ENCODE results near the gene STON2. TPM values are rescaled to one million over a fixed set of nuclear protein-coding genes. Genes with fewer than 3 reads are reported as not detected.
"Not testable (repeated sequence)": the region's sequence is repeated elsewhere in the genome, so short reads cannot be mapped to it uniquely, and the experiment has no call there.

The STON2 gene
- polyA plus RNA-seq, 2 of the 4 experiments (the other 2 are of a cell fraction): 0.53 to 1.3 TPM

DNA sequence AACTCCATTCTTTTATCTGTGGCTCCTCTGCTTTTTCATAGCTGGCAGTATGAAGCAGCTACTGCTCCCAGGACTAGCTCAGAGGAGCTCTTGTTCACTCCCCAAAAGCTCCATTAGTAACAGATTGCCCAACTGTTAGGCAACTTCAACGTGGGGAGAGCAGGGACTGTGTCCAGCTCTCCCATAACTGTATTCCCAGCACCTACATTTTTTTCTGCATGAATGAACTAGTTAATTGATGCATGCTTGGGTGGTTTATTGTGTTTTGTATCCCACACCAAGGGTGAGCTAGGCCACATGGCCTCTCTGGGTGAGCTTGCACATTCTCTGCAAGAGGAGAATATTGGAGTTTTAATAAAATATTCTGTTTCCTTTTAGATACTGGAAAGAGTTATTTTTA lies 15.2 kb downstream of the STON2 start:
- ATAC-seq: no peak
- WGBS (ENCODE audit: missing lambda C conversion rate): 0% methylated on average over 1 of the region's 1 CpG
- H3K9me3 ChIP-seq: no peaks in the 10 kb centered on the region
- ChIA-PET CTCF (interaction anchor here (0.7 to 1.0 kb wide), 2 partner anchors 18 to 40 kb away, joined by 3 to 4 read pairs; no protein-coding TSS in a partner anchor), POLR2A (no interaction called here)
- H3K27ac ChIP-seq: no peak overlapping the region
- no peak for TF ChIP-seq CEBPB (IDR thresholded peaks at IDR 0.05)
- TF ChIP-seq PHF8 (IDR thresholded peaks at IDR 0.05; ENCODE audit: borderline replicate concordance, low read depth): no peak
- no peak for TF ChIP-seq ZSCAN20 (CRISPR knock-in tag; IDR thresholded peaks at IDR 0.05)
- TF ChIP-seq RAD21 (conservative IDR thresholded peaks at IDR 0.05 in 1 of 2, IDR thresholded peaks at IDR 0.05 in 1 of 2): no peak
- TF ChIP-seq RCOR1 (IDR thresholded peaks at IDR 0.05; ENCODE audit: low read depth, low read length): no peak
- DNase-seq (ENCODE audit: low read depth in 1 of 2, low spot score in 1 of 2): no peak
- no peak for FAIRE-seq
- H3K4me1 ChIP-seq: no peaks in the 10 kb centered on the region
- no peak overlapping the region for H3K4me3 ChIP-seq
- no peak overlapping the region for H3K4me2 ChIP-seq

DNA sequence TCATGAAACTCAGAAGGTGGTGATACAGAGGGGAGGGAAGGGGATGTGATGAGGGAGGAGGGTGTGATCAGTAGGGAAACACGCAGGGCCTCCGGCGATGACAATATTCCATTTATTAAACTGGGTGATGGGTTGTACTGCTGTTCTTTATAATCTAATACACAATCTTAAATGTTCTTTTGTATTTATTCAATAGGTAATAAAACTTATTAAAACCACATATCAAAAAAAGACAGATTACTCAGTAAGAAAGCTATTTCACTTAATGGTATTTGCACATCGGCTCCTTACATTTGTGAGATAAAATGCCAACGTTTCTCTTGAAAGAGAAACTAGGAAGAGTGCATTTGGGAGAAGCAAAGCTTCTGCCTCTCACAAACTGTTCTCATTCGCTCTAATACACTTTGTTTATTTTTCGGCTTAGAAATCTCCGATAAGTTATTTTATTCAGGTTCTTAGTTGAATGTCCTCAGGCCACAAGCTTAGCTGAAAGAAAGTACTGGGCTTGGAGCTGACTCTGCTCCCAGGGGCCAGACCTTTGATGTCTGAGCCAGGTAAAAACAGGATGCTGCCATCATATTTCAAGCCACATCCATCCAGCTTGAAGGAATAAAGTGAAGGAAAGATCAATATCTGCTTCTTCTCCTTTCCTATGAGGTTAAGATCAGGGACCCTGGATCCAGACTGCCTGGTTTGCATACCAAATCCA lies 17.5 kb downstream of the STON2 start:
- CTCF ChIA-PET: interaction anchor here (1.2 to 2.3 kb wide), 2 partner anchors 113 to 712 kb away, joined by 3 to 7 read pairs; no protein-coding TSS in a partner anchor
- POLR2A ChIA-PET: no interaction called here
- no peak overlapping the region for H3K27ac ChIP-seq
- TF ChIP-seq CEBPB (IDR thresholded peaks at IDR 0.05) (no peak), SMC3 (IDR thresholded peaks at IDR 0.05) (no peak), ZNF302 (CRISPR knock-in tag; IDR thresholded peaks at IDR 0.05) (no peak), CHD2 (IDR thresholded peaks at IDR 0.05; ENCODE audit: low read length, partially characterized antibody) (no peak)
- no peaks in the 10 kb centered on the region for H3K9me3 ChIP-seq
- ATAC-seq (no peak), DNase-seq (ENCODE audit: low read depth in 1 of 2, low spot score in 1 of 2) (no peak), FAIRE-seq (no peak)
- H3K4me2 ChIP-seq: no peak overlapping the region
- no peak overlapping the region for H3K4me3 ChIP-seq
- H3K4me1 ChIP-seq: no peaks in the 10 kb centered on the region
- 59% methylated on average over 8 of the region's 8 CpGs for WGBS (ENCODE audit: missing lambda C conversion rate)

DNA sequence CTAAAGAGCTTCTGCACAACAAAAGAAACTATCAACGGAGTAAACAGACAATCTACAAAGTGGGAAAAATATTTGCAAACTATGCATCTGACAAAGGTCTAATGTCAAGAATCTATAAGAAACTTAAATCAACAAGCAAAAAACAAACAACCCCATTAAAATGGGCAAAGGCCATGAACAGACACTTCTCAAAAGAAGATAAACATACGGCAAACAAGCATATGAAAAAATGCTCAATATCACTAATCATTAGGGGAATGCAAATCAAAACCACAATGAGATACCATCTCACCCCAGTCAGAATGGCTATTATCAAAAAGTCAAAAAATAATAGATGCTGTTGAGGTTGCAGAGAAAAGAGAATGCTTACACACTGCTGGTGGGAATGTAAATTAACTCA lies 20.1 kb downstream of the STON2 start:
- H3K4me2 ChIP-seq; H3K9me3 ChIP-seq; DNase-seq (ENCODE audit: low read depth in 1 of 2, low spot score in 1 of 2); FAIRE-seq; H3K4me1 ChIP-seq; POLR2A ChIA-PET; H3K27ac ChIP-seq; H3K4me3 ChIP-seq; ATAC-seq: not testable (repeated sequence)
- CTCF ChIA-PET: interaction anchor here (1.0 kb wide), 1 partner anchor 36 kb away, joined by 3 read pairs; no protein-coding TSS in a partner anchor
- 46% methylated on average over 2 of the region's 2 CpGs for WGBS (ENCODE audit: missing lambda C conversion rate)

DNA sequence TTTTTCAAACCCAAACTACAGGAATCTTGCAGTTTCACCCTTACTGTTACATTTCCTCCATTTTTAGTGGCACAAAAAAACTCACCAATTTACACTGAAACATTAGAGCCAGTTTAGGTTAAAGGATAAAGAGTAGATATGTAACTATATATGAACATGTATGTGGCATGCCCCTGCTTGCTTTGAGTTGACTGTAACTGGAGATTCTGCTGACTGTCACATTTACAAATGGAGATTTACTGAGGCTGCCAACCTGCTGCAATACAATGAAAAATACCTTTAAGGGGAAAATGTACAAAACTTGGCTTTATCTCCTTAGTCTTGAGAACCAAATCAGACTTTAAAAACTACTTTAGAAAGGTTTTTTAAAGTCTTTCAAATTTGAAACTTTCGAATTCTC lies 28.3 kb downstream of the STON2 start:
- no peaks in the 10 kb centered on the region for H3K9me3 ChIP-seq
- WGBS (ENCODE audit: missing lambda C conversion rate): 20% methylated on average over 1 of the region's 1 CpG
- H3K4me2 ChIP-seq: no peak overlapping the region
- H3K4me3 ChIP-seq: no peak overlapping the region
- TF ChIP-seq FOSB (CRISPR knock-in tag; IDR thresholded peaks at IDR 0.05): no peak
- peak; percentile 55 for TF ChIP-seq MAFK (IDR thresholded peaks at IDR 0.05; ENCODE audit: partially characterized antibody)
- no peak for TF ChIP-seq EP300 (IDR thresholded peaks at IDR 0.05)
- H3K4me1 ChIP-seq: no peaks in the 10 kb centered on the region
- DNase-seq (ENCODE audit: low read depth in 1 of 2, low spot score in 1 of 2) (no peak), ATAC-seq (no peak), FAIRE-seq (no peak)
- POLR2A ChIA-PET: no interaction called here
- CTCF ChIA-PET: no interaction called here
- H3K27ac ChIP-seq: no peak overlapping the region

DNA sequence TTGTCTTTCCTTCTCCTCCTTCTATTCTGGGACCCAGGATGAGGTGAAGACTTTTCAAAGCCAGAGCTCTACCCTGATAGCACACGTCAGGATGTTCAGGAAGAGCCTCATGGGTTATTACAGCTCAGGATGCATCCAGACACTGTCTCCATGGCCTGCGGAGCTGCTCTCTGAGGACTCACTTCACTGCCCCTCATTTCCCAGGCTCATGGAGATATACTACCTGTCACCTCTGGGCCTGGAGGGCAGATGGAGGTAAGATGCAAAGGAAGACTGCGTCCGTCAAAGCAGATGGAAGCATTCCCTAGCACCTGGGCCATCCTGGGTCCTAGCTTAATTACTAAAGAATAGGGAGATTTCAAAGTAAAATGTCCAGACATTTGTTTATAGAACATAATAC lies 32.6 kb downstream of the STON2 start:
- no peak overlapping the region for H3K27ac ChIP-seq
- peaks cover 7% of the 10 kb centered on the region; the same call in 1 of the 3 replicates for H3K4me1 ChIP-seq
- 54% methylated on average over 4 of the region's 4 CpGs for WGBS (ENCODE audit: missing lambda C conversion rate)
- H3K9me3 ChIP-seq: no peaks in the 10 kb centered on the region
- H3K4me3 ChIP-seq: no peak overlapping the region
- ATAC-seq (no peak), DNase-seq (ENCODE audit: low read depth in 1 of 2, low spot score in 1 of 2) (no peak), FAIRE-seq (no peak)
- ChIA-PET CTCF (interaction anchor here (0.6 to 1.2 kb wide), 3 partner anchors 13 to 24 kb away, joined by 3 read pairs; no protein-coding TSS in a partner anchor), POLR2A (no interaction called here)
- no peak overlapping the region for H3K4me2 ChIP-seq
- TF ChIP-seq TP53 (CRISPR knock-in tag; IDR thresholded peaks at IDR 0.05) (no peak), ESRRA (IDR thresholded peaks at IDR 0.05; ENCODE audit: borderline replicate concordance, low read length) (no peak), RAD21 (conservative IDR thresholded peaks at IDR 0.05 in 1 of 2, IDR thresholded peaks at IDR 0.05 in 1 of 2) (no peak), NR3C1 (IDR thresholded peaks at IDR 0.05) (no peak), JUNB (IDR thresholded peaks at IDR 0.05) (no peak), CEBPB (IDR thresholded peaks at IDR 0.05) (no peak), POLR2A (IDR thresholded peaks at IDR 0.05; ENCODE audit: low read length) (no peak), SMC3 (IDR thresholded peaks at IDR 0.05) (no peak)
- TF ChIP-seq, protein P1, sequence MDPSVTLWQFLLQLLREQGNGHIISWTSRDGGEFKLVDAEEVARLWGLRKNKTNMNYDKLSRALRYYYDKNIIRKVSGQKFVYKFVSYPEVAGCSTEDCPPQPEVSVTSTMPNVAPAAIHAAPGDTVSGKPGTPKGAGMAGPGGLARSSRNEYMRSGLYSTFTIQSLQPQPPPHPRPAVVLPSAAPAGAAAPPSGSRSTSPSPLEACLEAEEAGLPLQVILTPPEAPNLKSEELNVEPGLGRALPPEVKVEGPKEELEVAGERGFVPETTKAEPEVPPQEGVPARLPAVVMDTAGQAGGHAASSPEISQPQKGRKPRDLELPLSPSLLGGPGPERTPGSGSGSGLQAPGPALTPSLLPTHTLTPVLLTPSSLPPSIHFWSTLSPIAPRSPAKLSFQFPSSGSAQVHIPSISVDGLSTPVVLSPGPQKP (IDR thresholded peaks at IDR 0.05; ENCODE audit: low read depth, low read length): no peak

Data from A549 (cell line).